H9 (cell line): Measurements from ENCODE around the gene UNC119. TPM values are rescaled to one million over a fixed set of nuclear protein-coding genes. Genes with fewer than 3 reads are reported as not detected.

Experiments
- DNase-seq: peaks from one replicate; pipeline ENCODE4 v3.0.0-alpha.2; 2017
- H2AFZ ChIP-seq: one replicate; pipeline ENCODE4 v1.6.1; 2013; ENCODE audit warnings: mild to moderate bottlenecking, low read length, control low read depth, moderate library complexity
- H2AK5ac ChIP-seq: 2 replicates; pipeline ENCODE4 v1.6.1; 2013; ENCODE audit warnings: low read length, control low read depth, mixed read lengths; ENCODE audit not compliant: insufficient read length
- H2BK120ac ChIP-seq: one replicate; pipeline ENCODE4 v1.6.1; 2013; ENCODE audit warnings: low read depth, mild to moderate bottlenecking, low read length, control low read depth, inconsistent platforms; ENCODE audit not compliant: poor library complexity, severe bottlenecking
- H2BK12ac ChIP-seq: 2 replicates; pipeline ENCODE4 v1.6.1; 2013; ENCODE audit warnings: low read length, control low read depth, mixed read lengths, low read depth; ENCODE audit not compliant: insufficient read length
- H2BK15ac ChIP-seq: 2 replicates; pipeline ENCODE4 v1.6.1; 2013; ENCODE audit warnings: low read depth, low read length, control low read depth
- H2BK20ac ChIP-seq: one replicate; pipeline ENCODE4 v1.6.1; 2013; ENCODE audit warnings: low read depth, mild to moderate bottlenecking, low read length, control low read depth, inconsistent platforms; ENCODE audit not compliant: poor library complexity, severe bottlenecking
- H2BK5ac ChIP-seq: 2 replicates; pipeline ENCODE4 v1.6.1; 2013; ENCODE audit warnings: low read length, control low read depth, mixed read lengths; ENCODE audit not compliant: insufficient read length
- H3K14ac ChIP-seq: 2 replicates; pipeline ENCODE4 v1.6.1; 2013; ENCODE audit warnings: low read length, control low read depth; ENCODE audit not compliant: insufficient read depth
- H3K18ac ChIP-seq: 2 replicates; pipeline ENCODE4 v1.6.1; 2013; ENCODE audit warnings: low read depth, mild to moderate bottlenecking, mixed read lengths, low read length, control low read depth; ENCODE audit not compliant: insufficient read length
- H3K23ac ChIP-seq: 2 replicates; pipeline ENCODE4 v1.6.1; 2013; ENCODE audit warnings: low read length, control low read depth, mixed read lengths, low read depth; ENCODE audit not compliant: insufficient read length
- H3K23me2 ChIP-seq: 2 replicates; pipeline ENCODE4 v1.6.1; 2013; ENCODE audit warnings: low read depth, mild to moderate bottlenecking, mixed read lengths, low read length, control low read depth; ENCODE audit not compliant: insufficient read length, poor library complexity, severe bottlenecking
- H3K27ac ChIP-seq: 2 replicates; pipeline ENCODE4 v1.5.1; 2013; ENCODE audit warnings: low read length, control low read depth, mixed read lengths, low read depth; ENCODE audit not compliant: insufficient read length
- H3K27me3 ChIP-seq: 2 replicates; pipeline ENCODE4 v1.6.1; 2013; ENCODE audit warnings: low read length, control low read depth, inconsistent platforms; ENCODE audit not compliant: insufficient read depth
- H3K4ac ChIP-seq: 2 replicates; pipeline ENCODE4 v1.6.1; 2013; ENCODE audit warnings: low read depth, mild to moderate bottlenecking, control low read depth, inconsistent platforms, low read length, moderate library complexity
- H3K4me1 ChIP-seq: 2 replicates; pipeline ENCODE4 v1.6.1; 2013; ENCODE audit warnings: low read length, control low read depth, inconsistent platforms; ENCODE audit not compliant: insufficient read depth
- H3K4me2 ChIP-seq: 2 replicates; pipeline ENCODE4 v1.6.1; 2013; ENCODE audit warnings: low read length, control low read depth, mixed read lengths; ENCODE audit not compliant: insufficient read length, insufficient read depth
- H3K56ac ChIP-seq: 2 replicates; pipeline ENCODE4 v1.6.1; 2013; ENCODE audit warnings: low read depth, mild to moderate bottlenecking, mixed read lengths, low read length, control low read depth; ENCODE audit not compliant: insufficient read length
- H3K79me1 ChIP-seq: 2 replicates; pipeline ENCODE4 v1.6.1; 2013; ENCODE audit warnings: low read depth, mild to moderate bottlenecking, moderate library complexity, low read length, control low read depth, inconsistent platforms; ENCODE audit not compliant: insufficient read depth, poor library complexity, severe bottlenecking
- H3K79me2 ChIP-seq: 2 replicates; pipeline ENCODE4 v1.6.1; 2013; ENCODE audit warnings: low read length, control low read depth, inconsistent platforms; ENCODE audit not compliant: insufficient read depth
- H3K9ac ChIP-seq: 2 replicates; pipeline ENCODE4 v1.6.1; 2013; ENCODE audit warnings: low read length, control low read depth, mixed read lengths; ENCODE audit not compliant: insufficient read length; ENCODE audit errors: extremely low read depth
- H3K9me3 ChIP-seq: one replicate; pipeline ENCODE4 v1.6.1; 2013; ENCODE audit warnings: low read depth, low read length, inconsistent platforms; ENCODE audit not compliant: control insufficient read depth
- H3T11ph ChIP-seq: one replicate; pipeline ENCODE4 v1.6.1; 2013; ENCODE audit warnings: mild to moderate bottlenecking, low read length, control low read depth, inconsistent platforms
- H4K20me1 ChIP-seq: one replicate; pipeline ENCODE4 v1.6.1; 2013; ENCODE audit not compliant: control insufficient read depth, insufficient read length, insufficient read depth
- H4K5ac ChIP-seq: 2 replicates; pipeline ENCODE4 v1.6.1; 2013; ENCODE audit warnings: low read depth, mild to moderate bottlenecking, mixed read lengths, low read length, control low read depth; ENCODE audit not compliant: insufficient read length
- H4K8ac ChIP-seq: replicated peaks from 2 replicates; pipeline ENCODE4 v1.6.1; 2013; ENCODE audit warnings: low read length, control low read depth, mixed read lengths, low read depth; ENCODE audit not compliant: insufficient read length
- H4K91ac ChIP-seq: 2 replicates; pipeline ENCODE4 v1.6.1; 2013; ENCODE audit warnings: low read depth, mild to moderate bottlenecking, moderate library complexity, mixed read lengths, low read length, control low read depth; ENCODE audit not compliant: insufficient read length
- H3K27ac Mint-ChIP-seq, 3 experiments: 2 replicates in 2 of 3; 3 replicates in 1 of 3; pipeline ENCODE4 v1.8.0; 2020 to 2021; ENCODE audit warnings: mixed read lengths in 3 of 3, mild to moderate bottlenecking in 1 of 3, moderate library complexity in 1 of 3
- H3K27me3 Mint-ChIP-seq: 2 replicates; pipeline ENCODE4 v1.8.0; 2021; ENCODE audit warnings: low read depth, mild to moderate bottlenecking, moderate library complexity, mixed read lengths
- H3K36me3 Mint-ChIP-seq, 3 experiments: 2 replicates in 2 of 3; 3 replicates in 1 of 3; pipeline ENCODE4 v1.8.0; 2020 to 2021; ENCODE audit warnings: low read depth in 3 of 3, mixed read lengths in 3 of 3; ENCODE audit not compliant: insufficient read depth in 1 of 3
- H3K4me1 Mint-ChIP-seq, 2 experiments: 2 replicates each; pipeline ENCODE4 v1.8.0; 2020; ENCODE audit warnings: mixed read lengths in 2 of 2
- H3K4me3 Mint-ChIP-seq, 2 experiments: 2 replicates in 1 of 2; 3 replicates in 1 of 2; pipeline ENCODE4 v1.8.0; 2020 to 2021; ENCODE audit warnings: mild to moderate bottlenecking in 2 of 2, mixed read lengths in 2 of 2, moderate library complexity in 1 of 2
- H3K9me3 Mint-ChIP-seq, 2 experiments: 2 replicates in 1 of 2; 3 replicates in 1 of 2; pipeline ENCODE4 v1.8.0; 2020; ENCODE audit warnings: mild to moderate bottlenecking in 2 of 2, mixed read lengths in 2 of 2, moderate library complexity in 1 of 2
- WGBS: extraction: QIAGEN DNeasy Blood & Tissue Kit; methylation state at CpG from one replicate; pipeline ENCODE4 v1.1.7; 2013; ENCODE audit warnings: missing lambda C conversion rate, low lambda C conversion rate, mixed read lengths; ENCODE audit not compliant: insufficient read length; ENCODE audit errors: extremely low coverage; 5-methylcytosine and 5-hydroxymethylcytosine counted together
- total RNA-seq: library from RNA; stranded (reverse); gene quantifications from 2 replicates; pipeline ENCODE4 v1.2.1, GENCODE V29; 2021
- TF ChIP-seq, protein P1 (sequence below): fragments of 200-600 bp; sonication (generic); conservative IDR thresholded peaks from 3 replicates; pipeline ENCODE4 v1.8.0; 2021; ENCODE audit warnings: antibody characterized with exemption, mild to moderate bottlenecking

Gene UNC119
- total RNA-seq, 1 experiment from 2014 or later: 36.9 TPM

DNA sequence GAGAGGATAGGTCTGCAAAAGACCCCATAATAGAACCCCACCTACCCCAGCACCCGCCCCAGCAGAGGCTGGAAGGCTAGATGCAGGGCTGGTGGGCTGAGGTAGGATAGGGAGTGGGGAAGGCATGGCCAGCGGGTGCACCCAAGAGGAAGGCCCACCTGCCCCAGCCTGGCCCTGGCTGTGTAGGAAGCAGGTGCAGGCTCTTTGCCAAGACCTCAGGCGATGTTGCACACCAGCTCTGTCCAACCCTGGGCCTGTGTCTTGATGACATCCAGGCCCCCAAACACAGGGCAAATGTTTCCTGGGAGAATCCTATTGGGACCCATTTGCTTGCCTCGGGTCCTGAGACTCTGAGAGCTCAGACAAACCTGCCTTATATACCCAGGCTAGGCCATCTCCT, 12.2 kb downstream of the UNC119 start:
- Histone ChIP-seq H3K79me2 (no peaks in the 10 kb centered on the region), H3K4me1 (peaks cover 8% of the 10 kb centered on the region; the same call in 1 of the 2 replicates), H3K9ac (no peak overlapping the region), H3K23ac (no peak overlapping the region), H3K79me1 (no peaks in the 10 kb centered on the region), H2BK120ac (no peak overlapping the region), H3K9me3 (no peaks in the 10 kb centered on the region), H4K91ac (no peak overlapping the region), H2BK12ac (no peak overlapping the region), H2AFZ (no peak overlapping the region), H4K8ac (no peak overlapping the region), H2BK15ac (no peak overlapping the region), H3K4me2 (no peak overlapping the region), H3K23me2 (no peaks in the 10 kb centered on the region), H4K20me1 (no peaks in the 10 kb centered on the region), H2AK5ac (no peak overlapping the region), H2BK5ac (no peak overlapping the region), H3K18ac (no peak overlapping the region), H3T11ph (no peak overlapping the region), H3K14ac (no peak overlapping the region; the same call in 1 of the 2 replicates), H2BK20ac (no peak overlapping the region), H3K27ac (no peak overlapping the region), H3K56ac (no peak overlapping the region), H3K27me3 (no peaks in the 10 kb centered on the region), H4K5ac (no peak overlapping the region), H3K4ac (no peak overlapping the region)
- H3K36me3 Mint-ChIP-seq: no peaks in the 10 kb centered on the region
- H3K27me3 Mint-ChIP-seq: no peaks in the 10 kb centered on the region; the same call in 1 of the 2 replicates
- no CpG with 5 or more reads among the region's 4 CpGs for WGBS
- H3K27ac Mint-ChIP-seq: no peak overlapping the region
- H3K4me3 Mint-ChIP-seq: no peak overlapping the region
- H3K4me1 Mint-ChIP-seq: peaks cover 12 to 23% of the 10 kb centered on the region in 2 experiments
- no peak for DNase-seq
- TF ChIP-seq, protein P1, sequence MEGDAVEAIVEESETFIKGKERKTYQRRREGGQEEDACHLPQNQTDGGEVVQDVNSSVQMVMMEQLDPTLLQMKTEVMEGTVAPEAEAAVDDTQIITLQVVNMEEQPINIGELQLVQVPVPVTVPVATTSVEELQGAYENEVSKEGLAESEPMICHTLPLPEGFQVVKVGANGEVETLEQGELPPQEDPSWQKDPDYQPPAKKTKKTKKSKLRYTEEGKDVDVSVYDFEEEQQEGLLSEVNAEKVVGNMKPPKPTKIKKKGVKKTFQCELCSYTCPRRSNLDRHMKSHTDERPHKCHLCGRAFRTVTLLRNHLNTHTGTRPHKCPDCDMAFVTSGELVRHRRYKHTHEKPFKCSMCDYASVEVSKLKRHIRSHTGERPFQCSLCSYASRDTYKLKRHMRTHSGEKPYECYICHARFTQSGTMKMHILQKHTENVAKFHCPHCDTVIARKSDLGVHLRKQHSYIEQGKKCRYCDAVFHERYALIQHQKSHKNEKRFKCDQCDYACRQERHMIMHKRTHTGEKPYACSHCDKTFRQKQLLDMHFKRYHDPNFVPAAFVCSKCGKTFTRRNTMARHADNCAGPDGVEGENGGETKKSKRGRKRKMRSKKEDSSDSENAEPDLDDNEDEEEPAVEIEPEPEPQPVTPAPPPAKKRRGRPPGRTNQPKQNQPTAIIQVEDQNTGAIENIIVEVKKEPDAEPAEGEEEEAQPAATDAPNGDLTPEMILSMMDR: no peak
- no peaks in the 10 kb centered on the region for H3K9me3 Mint-ChIP-seq
